Activated CD8-positive, alpha-beta T cell treated with anti-CD3 and anti-CD28 coated beads, Interleukin-2, amount 10 ng/mL, durations not matched to agents 7 days and 5 days (primary cell): ENCODE data around the gene CA11. TPM values are rescaled to one million over a fixed set of nuclear protein-coding genes. Genes with fewer than 3 reads are reported as not detected.
"Not testable (repeated sequence)": the region's sequence is repeated elsewhere in the genome, so short reads cannot be mapped to it uniquely, and the experiment has no call there.

Experiments
- ATAC-seq: fragments of 150-1000 bp; cut with Tn5 transposase; one replicate; pipeline ENCODE4 v1.10.0; 2021; ENCODE audit warnings: moderate library complexity
- CTCF ChIA-PET: fragments of 350-600 bp; sonication (Branson Sonifier 250); formaldehyde crosslinking; loops from one replicate; lab custom pipeline; 2021; ENCODE audit warnings: antibody characterized with exemption; lab: Charles Lee
- POLR2A ChIA-PET: fragments of 350-600 bp; sonication (Branson Sonifier 250); formaldehyde crosslinking; loops from one replicate; lab custom pipeline; 2021; ENCODE audit warnings: antibody characterized with exemption; lab: Charles Lee
- DNase-seq: peaks from one replicate; pipeline ENCODE4 v3.0.0-alpha.2; 2020
- H3K27ac Mint-ChIP-seq: one replicate; pipeline ENCODE4 v1.8.0; 2021; ENCODE audit warnings: mild to moderate bottlenecking, mixed read lengths
- H3K27me3 Mint-ChIP-seq: one replicate; pipeline ENCODE4 v1.8.0; 2021; ENCODE audit warnings: low read depth, mixed read lengths
- H3K36me3 Mint-ChIP-seq: one replicate; pipeline ENCODE4 v1.8.0; 2021; ENCODE audit warnings: low read depth, mixed read lengths
- H3K4me1 Mint-ChIP-seq: one replicate; pipeline ENCODE4 v1.8.0; 2021; ENCODE audit warnings: low read depth, mixed read lengths
- H3K4me3 Mint-ChIP-seq: one replicate; pipeline ENCODE4 v1.8.0; 2021; ENCODE audit warnings: mild to moderate bottlenecking, mixed read lengths
- H3K9me3 Mint-ChIP-seq: one replicate; pipeline ENCODE4 v1.8.0; 2022; ENCODE audit warnings: mixed read lengths; ENCODE audit not compliant: insufficient read depth
- total RNA-seq, 2 experiments: library from RNA; stranded (reverse); gene quantifications; one replicate each; pipeline ENCODE4 v1.2.3, GENCODE V29; 2021

Gene CA11
- total RNA-seq, 2 experiments from 2014 or later: 5.2 to 6.3 TPM

DNA sequence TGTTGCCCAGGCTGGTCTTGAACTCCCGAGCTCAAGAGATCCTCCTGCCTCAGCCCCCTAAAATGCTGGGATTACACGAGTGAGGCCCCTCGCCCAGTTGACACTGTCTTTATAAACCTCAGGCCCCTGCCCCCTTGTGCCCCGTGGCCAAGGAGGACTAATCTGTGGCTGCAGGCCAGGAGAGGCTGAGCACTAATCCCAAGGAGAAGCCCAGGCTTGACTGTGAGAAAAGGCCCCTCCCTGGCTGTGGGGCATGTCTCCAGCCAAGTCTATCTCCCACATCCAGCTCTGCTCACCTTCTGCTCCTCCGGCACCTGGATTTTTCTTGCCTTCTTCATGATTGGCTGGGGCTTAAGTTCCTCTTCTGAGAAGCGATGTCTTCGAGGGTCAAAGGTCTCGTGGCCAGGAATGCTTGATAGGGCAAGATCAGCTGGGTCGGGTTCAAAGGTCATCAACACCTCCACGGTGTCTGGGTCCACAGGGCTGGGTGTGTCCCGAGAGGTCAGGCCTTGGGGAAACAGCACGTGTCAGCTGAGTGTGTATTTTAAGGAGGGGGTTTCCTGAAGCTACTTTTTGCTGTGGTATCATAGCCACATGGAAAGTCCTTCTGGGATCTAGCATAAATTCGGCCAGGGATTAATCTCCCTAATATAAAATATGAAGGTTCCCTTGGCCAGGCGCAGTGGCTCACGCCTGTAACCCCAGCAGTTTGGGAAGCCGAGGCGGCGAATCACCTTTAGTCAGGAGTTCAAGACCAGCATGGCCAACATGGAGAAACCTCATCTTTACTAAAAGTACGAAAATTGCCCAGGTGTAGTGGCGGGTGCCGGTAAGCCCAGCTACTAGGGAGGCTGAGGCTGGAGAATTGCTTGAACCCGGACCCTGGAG lies 12.6 kb downstream of the CA11 start:
- Mint-ChIP-seq H3K27me3 (no peaks in the 10 kb centered on the region), H3K27ac (peak overlapping the region; percentile 39), H3K9me3 (no peaks in the 10 kb centered on the region), H3K4me3 (peak overlapping the region; percentile 75), H3K36me3 (peaks cover 13% of the 10 kb centered on the region), H3K4me1 (peaks cover 49% of the 10 kb centered on the region)
- POLR2A ChIA-PET: interaction anchor here (0.8 to 1.0 kb wide), 5 partner anchors 10 to 15 kb away, joined by 3 to 7 read pairs (median 3); partner anchors contain the start of genes CA11, RPL18 and SPHK2
- CTCF ChIA-PET: interaction anchor here (0.6 to 2.0 kb wide), 8 partner anchors 9 to 128 kb away, joined by 3 to 9 read pairs (median 4); partner anchors contain the start of genes CA11, RPL18 and SPHK2
- no peak for ATAC-seq
- DNase-seq: no peak

DNA sequence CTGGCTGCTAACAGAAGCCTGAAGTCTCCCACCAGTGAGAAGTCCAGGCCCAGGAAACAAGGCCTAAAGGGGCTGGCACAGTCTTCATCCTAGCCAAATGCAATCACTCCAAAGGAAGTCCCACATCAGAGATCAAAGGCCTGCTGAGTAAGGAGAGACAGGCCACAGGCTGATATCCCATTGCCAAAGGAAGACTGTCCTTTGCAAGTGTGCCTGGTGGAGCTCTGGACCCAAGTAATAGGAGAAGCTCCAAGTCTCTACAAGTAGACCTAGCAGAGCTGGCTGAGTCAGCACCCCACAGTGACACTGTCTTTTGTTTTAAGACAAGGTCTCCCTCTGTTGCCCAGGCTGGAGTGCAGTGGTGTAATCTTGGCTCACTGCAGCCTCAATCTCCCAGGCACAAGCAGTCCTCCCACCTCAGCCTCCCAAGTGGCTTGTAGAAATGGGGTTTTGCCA lies 13.3 kb downstream of the CA11 start:
- ATAC-seq (no peak), DNase-seq (no peak)
- CTCF ChIA-PET: interaction anchor here (1.2 to 2.0 kb wide), 3 partner anchors 15 to 127 kb away, joined by 3 to 4 read pairs (median 4); no protein-coding TSS in a partner anchor
- no peaks in the 10 kb centered on the region for H3K27me3 Mint-ChIP-seq
- H3K9me3 Mint-ChIP-seq: no peaks in the 10 kb centered on the region
- no peak overlapping the region for H3K4me3 Mint-ChIP-seq
- H3K36me3 Mint-ChIP-seq: peaks cover 13% of the 10 kb centered on the region
- peak overlapping the region; percentile 8 for H3K27ac Mint-ChIP-seq
- POLR2A ChIA-PET: interaction anchor here (0.8 to 1.0 kb wide), 2 partner anchors 12 to 14 kb away, joined by 3 read pairs; partner anchors contain the start of gene RPL18
- H3K4me1 Mint-ChIP-seq: peaks cover 45% of the 10 kb centered on the region

DNA sequence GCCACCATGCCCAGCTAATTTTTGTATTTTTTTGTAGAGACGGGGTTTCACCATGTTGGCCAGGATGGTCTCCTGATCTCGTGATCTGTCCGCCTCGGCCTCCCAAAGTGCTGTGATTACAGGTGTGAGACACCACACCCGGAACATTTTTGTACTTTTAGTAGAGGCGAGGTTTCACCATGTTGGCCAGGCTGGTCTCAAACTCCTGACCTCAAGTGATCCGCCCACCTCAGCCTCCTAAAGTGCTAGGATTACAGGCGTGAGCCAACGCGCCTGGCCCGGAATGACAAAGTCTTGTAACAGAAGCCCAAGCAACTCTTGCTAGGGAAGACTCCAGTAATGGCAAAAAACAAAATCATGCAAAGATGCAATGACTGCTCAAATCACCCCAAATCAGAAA lies 13.7 kb downstream of the CA11 start:
- H3K4me3 Mint-ChIP-seq, ATAC-seq, CTCF ChIA-PET, H3K9me3 Mint-ChIP-seq, DNase-seq, H3K27me3 Mint-ChIP-seq: not testable (repeated sequence)
- peaks cover 47% of the 10 kb centered on the region for H3K4me1 Mint-ChIP-seq
- peak overlapping the region; percentile 8 for H3K27ac Mint-ChIP-seq
- POLR2A ChIA-PET: interaction anchor here (0.8 to 1.0 kb wide), 2 partner anchors 12 to 14 kb away, joined by 3 read pairs; partner anchors contain the start of gene RPL18
- H3K36me3 Mint-ChIP-seq: peaks cover 13% of the 10 kb centered on the region

DNA sequence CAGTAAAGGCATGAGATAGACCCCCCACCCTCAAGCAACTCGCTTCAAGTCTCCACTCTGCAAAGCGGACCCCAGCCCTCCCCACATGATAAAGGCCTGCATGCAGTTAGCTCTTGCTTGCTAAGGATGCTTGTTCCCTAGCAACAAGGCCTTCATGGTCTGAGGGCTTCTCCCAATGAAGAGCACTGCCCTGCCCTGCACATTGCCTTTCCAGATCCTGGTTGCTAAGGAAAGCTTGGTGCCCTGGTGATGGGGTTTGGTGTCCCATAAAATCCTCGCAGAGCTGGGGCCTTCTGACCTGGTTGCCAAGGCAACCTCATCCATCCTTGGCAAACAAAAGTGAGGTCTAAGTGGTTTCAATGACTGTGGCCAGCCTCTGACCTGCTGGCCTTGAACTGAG lies 14.8 kb downstream of the CA11 start:
- POLR2A ChIA-PET: interaction anchor here (0.6 to 3.1 kb wide), 2 partner anchors 12 to 13 kb away, joined by 3 to 15 read pairs; partner anchors contain the start of genes RPL18 and SPHK2
- peaks cover 18% of the 10 kb centered on the region for H3K36me3 Mint-ChIP-seq
- H3K4me3 Mint-ChIP-seq: no peak overlapping the region
- DNase-seq (no peak), ATAC-seq (no peak)
- H3K9me3 Mint-ChIP-seq: no peaks in the 10 kb centered on the region
- CTCF ChIA-PET: interaction anchor here (1.0 to 1.1 kb wide), 2 partner anchors 14 to 47 kb away, joined by 3 read pairs; no protein-coding TSS in a partner anchor
- H3K4me1 Mint-ChIP-seq: peaks cover 55% of the 10 kb centered on the region
- H3K27me3 Mint-ChIP-seq: no peaks in the 10 kb centered on the region
- no peak overlapping the region for H3K27ac Mint-ChIP-seq

GRCh38 chr19:48630296-48631063 lies 15.5 kb downstream of the CA11 start:
- CTCF ChIA-PET: interaction anchor here (1.0 to 1.1 kb wide), 2 partner anchors 15 to 46 kb away, joined by 3 read pairs; no protein-coding TSS in a partner anchor
- POLR2A ChIA-PET: interaction anchor here (3.1 kb wide), 1 partner anchor 11 kb away, joined by 15 read pairs; the partner anchor contains the start of genes RPL18 and SPHK2
- Mint-ChIP-seq H3K4me3 (no peak overlapping the region), H3K9me3 (no peaks in the 10 kb centered on the region), H3K27ac (no peak overlapping the region), H3K36me3 (peaks cover 19% of the 10 kb centered on the region), H3K4me1 (peaks cover 52% of the 10 kb centered on the region), H3K27me3 (no peaks in the 10 kb centered on the region)
- ATAC-seq (no peak), DNase-seq (no peak)

DNA sequence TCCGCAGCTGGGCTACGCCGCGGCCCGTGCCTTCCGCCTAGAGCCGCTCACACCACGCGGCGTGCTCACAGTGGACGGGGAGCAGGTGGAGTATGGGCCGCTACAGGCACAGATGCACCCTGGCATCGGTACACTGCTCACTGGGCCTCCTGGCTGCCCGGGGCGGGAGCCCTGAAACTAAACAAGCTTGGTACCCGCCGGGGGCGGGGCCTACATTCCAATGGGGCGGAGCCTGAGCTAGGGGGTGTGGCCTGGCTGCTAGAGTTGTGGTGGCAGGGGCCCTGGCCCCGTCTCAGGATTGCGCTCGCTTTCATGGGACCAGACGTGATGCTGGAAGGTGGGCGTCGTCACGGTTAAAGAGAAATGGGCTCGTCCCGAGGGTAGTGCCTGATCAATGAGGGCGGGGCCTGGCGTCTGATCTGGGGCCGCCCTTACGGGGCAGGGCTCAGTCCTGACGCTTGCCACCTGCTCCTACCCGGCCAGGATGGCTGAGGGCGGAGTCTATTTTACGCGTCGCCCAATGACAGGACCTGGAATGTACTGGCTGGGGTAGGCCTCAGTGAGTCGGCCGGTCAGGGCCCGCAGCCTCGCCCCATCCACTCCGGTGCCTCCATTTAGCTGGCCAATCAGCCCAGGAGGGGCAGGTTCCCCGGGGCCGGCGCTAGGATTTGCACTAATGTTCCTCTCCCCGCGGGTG lies 16.2 kb downstream of the CA11 start:
- Mint-ChIP-seq H3K9me3 (no peaks in the 10 kb centered on the region), H3K27me3 (no peaks in the 10 kb centered on the region), H3K27ac (no peak overlapping the region), H3K4me3 (no peak overlapping the region), H3K36me3 (peaks cover 24% of the 10 kb centered on the region), H3K4me1 (peaks cover 54% of the 10 kb centered on the region)
- ChIA-PET POLR2A (interaction anchor here (3.1 kb wide), 1 partner anchor 10 kb away, joined by 15 read pairs; the partner anchor contains the start of genes RPL18 and SPHK2), CTCF (no interaction called here)
- DNase-seq (no peak), ATAC-seq (no peak)

DNA sequence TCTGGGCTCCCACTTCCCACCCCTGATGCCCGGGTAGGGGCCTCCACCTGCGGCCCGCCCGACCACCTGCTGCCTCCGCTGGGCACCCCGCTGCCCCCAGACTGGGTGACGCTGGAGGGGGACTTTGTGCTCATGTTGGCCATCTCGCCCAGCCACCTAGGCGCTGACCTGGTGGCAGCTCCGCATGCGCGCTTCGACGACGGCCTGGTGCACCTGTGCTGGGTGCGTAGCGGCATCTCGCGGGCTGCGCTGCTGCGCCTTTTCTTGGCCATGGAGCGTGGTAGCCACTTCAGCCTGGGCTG lies 16.7 kb downstream of the CA11 start:
- ChIA-PET CTCF (no interaction called here), POLR2A (interaction anchor here (3.1 kb wide), 1 partner anchor 10 kb away, joined by 15 read pairs; the partner anchor contains the start of genes RPL18 and SPHK2)
- Mint-ChIP-seq H3K27me3 (no peaks in the 10 kb centered on the region), H3K4me1 (peaks cover 55% of the 10 kb centered on the region), H3K4me3 (no peak overlapping the region), H3K9me3 (no peaks in the 10 kb centered on the region), H3K27ac (no peak overlapping the region), H3K36me3 (peaks cover 24% of the 10 kb centered on the region)
- DNase-seq: no peak
- ATAC-seq: no peak

GRCh38 chr19:48628486-48629296 lies 17.3 kb downstream of the CA11 start:
- Mint-ChIP-seq H3K9me3 (no peaks in the 10 kb centered on the region), H3K27ac (no peak overlapping the region), H3K4me3 (no peak overlapping the region), H3K4me1 (peaks cover 54% of the 10 kb centered on the region), H3K27me3 (no peaks in the 10 kb centered on the region), H3K36me3 (peaks cover 27% of the 10 kb centered on the region)
- ChIA-PET POLR2A (interaction anchor here (0.6 to 3.1 kb wide), 4 partner anchors 9 to 12 kb away, joined by 3 to 15 read pairs (median 4); partner anchors contain the start of genes RPL18 and SPHK2), CTCF (no interaction called here)
- ATAC-seq (no peak), DNase-seq (no peak)

DNA sequence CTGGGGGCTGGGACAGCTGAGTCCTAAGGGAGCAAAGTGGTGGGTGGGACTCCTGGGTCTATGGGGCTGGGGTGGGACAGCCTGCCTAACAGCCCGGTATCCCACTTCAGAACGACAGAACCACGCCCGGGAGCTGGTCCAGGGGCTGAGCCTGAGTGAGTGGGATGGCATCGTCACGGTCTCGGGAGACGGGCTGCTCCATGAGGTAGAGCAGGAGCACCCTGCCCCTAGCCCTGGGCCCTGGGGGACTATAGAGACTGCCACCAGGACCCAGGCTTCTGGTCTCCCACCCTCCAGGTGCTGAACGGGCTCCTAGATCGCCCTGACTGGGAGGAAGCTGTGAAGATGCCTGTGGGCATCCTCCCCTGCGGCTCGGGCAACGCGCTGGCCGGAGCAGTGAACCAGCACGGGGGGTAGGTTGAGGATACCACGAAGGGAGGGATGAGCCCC lies 18.1 kb downstream of the CA11 start:
- ChIA-PET CTCF (no interaction called here), POLR2A (interaction anchor here (0.7 to 1.3 kb wide), 2 partner anchors 9 to 11 kb away, joined by 3 to 4 read pairs; partner anchors contain the start of genes RPL18 and SPHK2)
- H3K4me1 Mint-ChIP-seq: peaks cover 54% of the 10 kb centered on the region
- H3K9me3 Mint-ChIP-seq: no peaks in the 10 kb centered on the region
- no peak overlapping the region for H3K27ac Mint-ChIP-seq
- no peaks in the 10 kb centered on the region for H3K27me3 Mint-ChIP-seq
- peaks cover 29% of the 10 kb centered on the region for H3K36me3 Mint-ChIP-seq
- no peak overlapping the region for H3K4me3 Mint-ChIP-seq
- no peak for DNase-seq
- no peak for ATAC-seq

GRCh38 chr19:48627201-48627864 lies 18.7 kb downstream of the CA11 start:
- Mint-ChIP-seq H3K4me3 (no peak overlapping the region), H3K27ac (peak overlapping the region; percentile 55), H3K27me3 (no peaks in the 10 kb centered on the region), H3K4me1 (peaks cover 51% of the 10 kb centered on the region), H3K9me3 (no peaks in the 10 kb centered on the region), H3K36me3 (peaks cover 29% of the 10 kb centered on the region)
- ATAC-seq: no peak
- peak; percentile 48 for DNase-seq
- ChIA-PET POLR2A (interaction anchor here (0.7 to 1.3 kb wide), 2 partner anchors 8 to 11 kb away, joined by 3 to 4 read pairs; partner anchors contain the start of genes RPL18 and SPHK2), CTCF (no interaction called here)
